GM21619 (cell line): ENCODE measurements around the gene MIP.
A peak's percentile ranks its signal among the peaks of the same experiment; 100 is the strongest.
"Not testable (repeated sequence)": the region's sequence is repeated elsewhere in the genome, so short reads cannot be mapped to it uniquely, and the experiment has no call there.

ENCODE experiments used
- ATAC-seq: cut with Tn5 transposase; IDR thresholded peaks from one replicate; pipeline ENCODE4 v1.9.1; 2021; ENCODE audit not compliant: unreplicated experiment

The MIP gene

GRCh38 chr12:56454557-56454956, at the start of gene MIP:
TSS of gene MIP (minus strand) at chr12:56454657. CDS start at chr12:56454613, 44 bp downstream.
- no peak for ATAC-seq

- not testable (repeated sequence) for ATAC-seq
These were observed 45.4 kb upstream of the MIP start for GRCh38 chr12:56499879-56500278.

- not testable (repeated sequence) for ATAC-seq
These were observed 45.0 kb upstream of the MIP start for GRCh38 chr12:56499452-56499851.

- ATAC-seq, result not testable (repeated sequence)
These were observed 43.9 kb upstream of the MIP start for GRCh38 chr12:56498126-56498902.

- not testable (repeated sequence) for ATAC-seq
These were observed 42.2 kb upstream of the MIP start for GRCh38 chr12:56496704-56497103.

- ATAC-seq, result not testable (repeated sequence)
These were observed 40.0 kb upstream of the MIP start for GRCh38 chr12:56494481-56494880.

GRCh38 chr12:56494106-56494415, 39.6 kb upstream of the MIP start:
- ATAC-seq, result not testable (repeated sequence)

GRCh38 chr12:56493409-56494105, 39.1 kb upstream of the MIP start:
- not testable (repeated sequence) for ATAC-seq

- ATAC-seq, result no peak
These were observed 35.9 kb upstream of the MIP start for GRCh38 chr12:56490360-56490759.

- ATAC-seq, result peak; percentile 90
These were observed 33.8 kb upstream of the MIP start, which contains the start of gene GLS2 for GRCh38 chr12:56488041-56488955. TSS of gene GLS2 (minus strand) at chr12:56488161. CDS start at chr12:56488118, 43 bp downstream.

- no peak for ATAC-seq
These were observed 33.1 kb upstream of the MIP start for GRCh38 chr12:56487448-56488040.

- ATAC-seq, result no peak
These were observed 32.2 kb upstream of the MIP start for GRCh38 chr12:56486694-56487093.

- no peak for ATAC-seq
These were observed 30.1 kb upstream of the MIP start for GRCh38 chr12:56484566-56484965.

GRCh38 chr12:56479625-56480024, 25.2 kb upstream of the MIP start:
- no peak for ATAC-seq

GRCh38 chr12:56477521-56478225, 23.2 kb upstream of the MIP start:
- no peak for ATAC-seq

- ATAC-seq, result no peak
These were observed 22.5 kb upstream of the MIP start for GRCh38 chr12:56476972-56477432.

GRCh38 chr12:56476143-56476542, 21.7 kb upstream of the MIP start:
- ATAC-seq, result no peak

- no peak for ATAC-seq
These were observed 19.9 kb upstream of the MIP start for GRCh38 chr12:56474389-56474788.

GRCh38 chr12:56469007-56469930, 14.8 kb upstream of the MIP start:
- no peak for ATAC-seq
